Measurements from ENCODE around the gene TBCCD1. TPM values are rescaled to one million over a fixed set of nuclear protein-coding genes. Genes with fewer than 3 reads are reported as not detected.
A peak's percentile ranks its signal among the peaks of the same experiment; 100 is the strongest.

TBCCD1 gene
- 10 to 100 TPM; 11.0 to 13.4 (median 12.6) TPM for total RNA-seq
- long read RNA-seq, donor 1, transcript TBCCD1-201 (8 exons, 2,441 nt): major isoform, 19 of 20 reads
- long read RNA-seq, donor 1, partial matches to known transcripts: 0 of 20 reads
- long read RNA-seq, donor 1, other reads (novel, unspliced or antisense): 1 of 20 reads
- long read RNA-seq, donor 2, transcript TBCCD1-201 (8 exons, 2,441 nt): major isoform, 7 of 10 reads
- long read RNA-seq, donor 2, partial matches to known transcripts: 3 of 10 reads
- long read RNA-seq, donor 2, other reads (novel, unspliced or antisense): 0 of 10 reads

DNA sequence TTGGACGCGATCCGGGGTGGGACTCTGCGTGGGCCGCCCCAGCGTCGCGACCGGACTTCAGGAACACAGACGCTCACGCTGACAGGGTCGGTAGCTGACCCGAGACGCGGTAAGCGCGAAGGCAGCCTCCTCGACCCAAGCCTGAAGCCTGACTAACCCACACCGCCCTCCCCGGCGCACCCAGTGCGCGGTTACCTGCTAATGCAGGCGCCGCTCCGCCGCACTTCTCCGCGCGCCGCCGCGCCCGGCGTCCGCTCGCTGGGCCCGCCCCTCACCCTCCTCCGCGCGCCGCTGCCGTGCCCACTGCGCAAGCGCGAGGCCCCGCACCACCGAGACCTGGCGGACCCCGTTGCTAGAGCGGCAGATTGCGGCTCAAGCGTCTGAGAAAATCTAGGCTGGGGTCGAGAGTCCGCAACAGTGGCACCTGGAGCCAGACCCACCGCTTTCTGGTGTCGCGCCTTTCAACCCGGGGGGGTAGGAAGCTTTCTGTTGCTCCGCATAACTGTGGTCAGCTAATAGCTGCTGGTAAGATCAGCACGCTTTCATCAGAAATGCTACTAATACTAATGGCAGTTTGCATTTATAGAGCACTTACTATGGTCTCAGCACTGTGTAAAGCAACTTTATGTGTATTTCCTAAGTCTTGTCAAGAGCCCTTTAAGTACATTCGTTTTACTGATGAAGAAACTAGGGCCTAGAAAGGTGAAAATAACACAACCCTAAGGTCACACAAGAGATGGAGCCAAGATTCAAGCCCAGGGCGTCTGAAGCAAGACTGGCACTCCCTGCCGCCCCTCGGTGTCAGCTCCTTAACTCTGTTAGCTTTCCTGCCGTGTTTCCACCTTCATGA lies at the start of gene TBCCD1:
Gene TBCCD1, minus strand, starts transcription at position 268 of the 850 bp plus-strand sequence. CDS start 3,010 bp downstream, outside the sequence.
- TF ChIP-seq CTCF (IDR thresholded peaks at IDR 0.05): no peak
- peak; percentile 93 to 98 (median 94) for DNase-seq
- intact Hi-C loops (cut with DNase I, micrococcal nuclease): no loop called here
- Histone ChIP-seq H3K4me3 (peak within 1 kb of the TSS; percentile 62), H3K9me3 (no peaks in the 10 kb centered on the region), H3K4me1 (ENCODE audit: low read depth) (peaks cover 30% of the 10 kb centered on the region), H3K36me3 (ENCODE audit: low read depth) (peaks cover 5% of the 10 kb centered on the region)
- ATAC-seq: peak; percentile 87

DNA sequence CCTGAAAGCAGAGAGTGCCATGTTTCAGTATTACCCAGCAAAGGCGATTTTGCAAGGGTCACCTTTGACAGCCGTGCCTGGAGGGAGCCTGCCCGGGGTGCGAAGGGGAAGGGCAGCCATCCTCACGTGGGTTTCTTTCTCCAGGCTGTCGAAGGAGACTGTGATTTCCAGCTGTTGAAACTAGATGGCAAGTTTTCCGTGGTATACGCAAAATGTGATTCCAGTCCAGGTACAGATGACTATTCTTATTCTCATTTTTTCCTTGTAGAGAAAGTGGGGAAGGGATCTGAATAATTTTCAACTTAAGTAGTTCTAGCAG lies 49.1 kb upstream of the TBCCD1 start:
- no peak for TF ChIP-seq CTCF (IDR thresholded peaks at IDR 0.05)
- ATAC-seq: no peak
- no peaks in the 10 kb centered on the region for H3K36me3 ChIP-seq (ENCODE audit: low read depth)
- intact Hi-C loops (cut with DNase I, micrococcal nuclease): loop anchor here (10.0 kb wide), 2 partner anchors 139 to 209 kb away; no protein-coding TSS in a partner anchor
- DNase-seq: no peak
- H3K9me3 ChIP-seq: no peaks in the 10 kb centered on the region
- H3K4me3 ChIP-seq: no peak overlapping the region
- H3K4me1 ChIP-seq (ENCODE audit: low read depth): peaks cover 5% of the 10 kb centered on the region

DNA sequence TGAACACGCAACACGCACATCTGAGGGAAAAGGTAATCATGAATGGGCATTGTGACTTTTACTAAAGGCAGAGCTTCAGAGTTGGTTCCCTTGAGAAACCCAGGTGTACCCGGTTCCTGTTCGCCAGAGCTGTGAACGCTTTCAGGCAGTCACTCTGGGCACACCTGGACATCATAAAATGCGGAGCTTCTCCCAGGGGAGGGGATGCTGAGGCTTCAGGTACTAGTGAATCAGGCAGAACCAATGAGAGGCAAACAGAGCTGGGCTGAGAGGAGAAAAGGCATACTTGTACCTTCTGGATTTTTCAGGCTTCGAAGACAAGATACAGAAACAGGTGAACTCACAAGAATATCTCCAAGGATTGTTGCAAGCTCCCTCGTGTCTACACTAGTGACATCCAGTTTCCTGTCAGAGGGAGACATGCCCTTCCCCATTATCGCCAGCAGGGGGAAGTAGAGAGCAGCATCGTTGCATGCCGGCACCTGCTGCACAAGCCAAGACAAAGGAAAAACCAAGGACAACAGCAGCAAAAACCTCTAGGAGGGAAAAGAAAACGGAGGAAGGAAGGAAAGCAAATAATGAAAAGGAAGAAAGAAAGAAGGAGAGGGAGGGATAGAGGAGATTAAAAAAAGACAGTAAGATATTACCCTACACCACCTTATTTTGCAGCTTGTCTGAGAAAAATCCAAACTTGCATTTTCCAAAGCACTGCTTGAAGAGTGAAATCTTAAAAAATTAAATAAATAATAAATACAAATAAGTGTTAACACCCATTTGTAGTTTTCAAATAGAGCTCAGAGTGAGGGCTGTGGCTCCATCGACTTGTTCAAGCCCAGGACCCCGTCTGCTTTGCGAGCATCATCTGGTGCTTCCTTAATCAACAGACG lies 47.7 kb upstream of the TBCCD1 start:
- TF ChIP-seq CTCF (IDR thresholded peaks at IDR 0.05): peak; percentile 98
- peak; percentile 88 for ATAC-seq
- H3K36me3 ChIP-seq (ENCODE audit: low read depth): no peaks in the 10 kb centered on the region
- no peak overlapping the region for H3K4me3 ChIP-seq
- intact Hi-C loops (cut with DNase I, micrococcal nuclease): loop anchor here (5.0 to 10.0 kb wide), 3 partner anchors 140 to 212 kb away; no protein-coding TSS in a partner anchor
- DNase-seq: peak; percentile 62 to 83 (median 81)
- H3K9me3 ChIP-seq: no peaks in the 10 kb centered on the region
- H3K4me1 ChIP-seq (ENCODE audit: low read depth): peaks cover 5% of the 10 kb centered on the region

- TF ChIP-seq CTCF (IDR thresholded peaks at IDR 0.05): no peak
- ATAC-seq: no peak
- intact Hi-C loops (cut with DNase I, micrococcal nuclease): loop anchor here (5.0 to 10.0 kb wide), 3 partner anchors 141 to 213 kb away; no protein-coding TSS in a partner anchor
- Histone ChIP-seq H3K36me3 (ENCODE audit: low read depth) (no peaks in the 10 kb centered on the region), H3K4me1 (ENCODE audit: low read depth) (peaks cover 5% of the 10 kb centered on the region), H3K9me3 (no peaks in the 10 kb centered on the region), H3K4me3 (no peak overlapping the region)
- no peak for DNase-seq
Measured at GRCh38 chr3:186614266-186614596, 47.1 kb upstream of the TBCCD1 start.

GRCh38 chr3:186613637-186614265 lies 46.6 kb upstream of the TBCCD1 start:
- TF ChIP-seq CTCF (IDR thresholded peaks at IDR 0.05): no peak
- ATAC-seq: no peak
- H3K4me3 ChIP-seq: no peak overlapping the region
- H3K9me3 ChIP-seq: no peaks in the 10 kb centered on the region
- H3K36me3 ChIP-seq (ENCODE audit: low read depth): no peaks in the 10 kb centered on the region
- peaks cover 5% of the 10 kb centered on the region for H3K4me1 ChIP-seq (ENCODE audit: low read depth)
- DNase-seq: no peak
- intact Hi-C loops (cut with DNase I, micrococcal nuclease): loop anchor here (5.0 to 10.0 kb wide), 3 partner anchors 141 to 214 kb away; no protein-coding TSS in a partner anchor

Measured in mucosa of descending colon (tissue), 3 donors.